K562 treated with DMSO at 1 percent for 48 hours (cell line): ENCODE measurements around the gene FOXD2. TPM values are rescaled to one million over a fixed set of nuclear protein-coding genes. Genes with fewer than 3 reads are reported as not detected.

Experiments
- total RNA-seq: library from RNA; unstranded; fragments of 300-600 nt; gene quantifications from 2 replicates; pipeline ENCODE4 v1.2.3, GENCODE V29; 2022; ENCODE audit warnings: low replicate concordance; ENCODE audit errors: extremely low read depth

The FOXD2 gene
- not detected in 2 replicates for total RNA-seq

GRCh38 chr1:47437447-47438164 is at the start of gene FOXD2:
Gene FOXD2, plus strand, starts transcription at chr1:47438044. Its CDS starts 92 bp downstream, at chr1:47438136.

GRCh38 chr1:47415728-47416318 is 22.0 kb upstream of the FOXD2 start, which contains the start of gene FOXE3:
Gene FOXE3, plus strand, starts transcription at chr1:47416285. Its CDS starts 31 bp downstream, at chr1:47416316.

Other genes with a start within 250 kb of the FOXD2 start
- not detected in 2 replicates for gene PDZK1IP1, start 248.0 kb upstream of the FOXD2 start, total RNA-seq
- gene TAL1, start 205.8 kb upstream of the FOXD2 start, total RNA-seq = not detected in 2 replicates
- gene STIL, start 123.9 kb upstream of the FOXD2 start, total RNA-seq = not detected in 2 replicates
- gene CMPK1, start 104.3 kb upstream of the FOXD2 start, total RNA-seq = not detected in 2 replicates
- not detected in 2 replicates for gene FOXE3, start 21.8 kb upstream of the FOXD2 start, total RNA-seq